Thyroid gland (tissue), 4 donors: Measurements from ENCODE around the gene S100A9.

Experiments used
- POLR2A ChIP-seq, 2 donors: fragments of 450-650 bp; IDR thresholded peaks; one replicate each; pipeline ENCODE4 v1.6.1; 2017; ENCODE audit warnings: antibody characterized with exemption in 2 of 2, mild to moderate bottlenecking in 2 of 2, moderate library complexity in 1 of 2
- TF ChIP-seq, protein P1 (sequence below), 6 experiments: fragments of 200-600 bp in 3 of 6; fragments of 450-650 bp in 3 of 6; sonication (generic) in 3 of 6; IDR thresholded peaks; one replicate each; pipeline ENCODE4 v1.5.1; 2016 to 2019; ENCODE audit warnings: antibody characterized with exemption in 6 of 6, mild to moderate bottlenecking in 2 of 6, inconsistent platforms in 1 of 6, moderate library complexity in 1 of 6

DNA sequence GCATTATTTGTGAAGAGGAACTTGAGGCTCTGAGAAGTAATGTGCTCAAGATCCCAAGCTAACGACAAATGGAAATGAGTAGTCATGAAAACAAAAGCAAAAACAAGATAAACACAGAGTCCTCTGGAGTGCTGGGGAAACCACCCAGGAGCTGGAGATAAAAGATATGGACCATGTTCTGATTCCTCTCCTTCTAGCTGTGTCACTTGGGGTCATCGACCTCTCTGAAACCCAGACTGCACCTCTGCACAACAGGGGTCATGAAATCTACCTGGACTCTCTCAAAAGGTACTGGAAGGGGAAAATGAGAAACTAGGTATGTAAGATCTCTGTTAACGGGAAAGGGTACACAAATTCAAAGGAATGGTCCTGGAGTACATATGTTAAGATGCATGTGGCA lies 15.5 kb upstream of the S100A9 start:
- TF ChIP-seq POLR2A (IDR thresholded peaks at IDR 0.05), result no peak
- TF ChIP-seq, protein P1, sequence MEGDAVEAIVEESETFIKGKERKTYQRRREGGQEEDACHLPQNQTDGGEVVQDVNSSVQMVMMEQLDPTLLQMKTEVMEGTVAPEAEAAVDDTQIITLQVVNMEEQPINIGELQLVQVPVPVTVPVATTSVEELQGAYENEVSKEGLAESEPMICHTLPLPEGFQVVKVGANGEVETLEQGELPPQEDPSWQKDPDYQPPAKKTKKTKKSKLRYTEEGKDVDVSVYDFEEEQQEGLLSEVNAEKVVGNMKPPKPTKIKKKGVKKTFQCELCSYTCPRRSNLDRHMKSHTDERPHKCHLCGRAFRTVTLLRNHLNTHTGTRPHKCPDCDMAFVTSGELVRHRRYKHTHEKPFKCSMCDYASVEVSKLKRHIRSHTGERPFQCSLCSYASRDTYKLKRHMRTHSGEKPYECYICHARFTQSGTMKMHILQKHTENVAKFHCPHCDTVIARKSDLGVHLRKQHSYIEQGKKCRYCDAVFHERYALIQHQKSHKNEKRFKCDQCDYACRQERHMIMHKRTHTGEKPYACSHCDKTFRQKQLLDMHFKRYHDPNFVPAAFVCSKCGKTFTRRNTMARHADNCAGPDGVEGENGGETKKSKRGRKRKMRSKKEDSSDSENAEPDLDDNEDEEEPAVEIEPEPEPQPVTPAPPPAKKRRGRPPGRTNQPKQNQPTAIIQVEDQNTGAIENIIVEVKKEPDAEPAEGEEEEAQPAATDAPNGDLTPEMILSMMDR (IDR thresholded peaks at IDR 0.05), result no peak
